OCI-LY1 (cell line): ENCODE results near the gene TMEM72.

Experiments used
- H2AFZ ChIP-seq: fragments of 200-600 bp; sonication (generic), shearing (Covaris generic); 2 replicates; pipeline ENCODE4 v1.6.0; 2014; ENCODE audit warnings: antibody characterized with exemption, mild to moderate bottlenecking, low read length
- H3F3A ChIP-seq: fragments of 200-600 bp; sonication (generic), shearing (Covaris generic); 2 replicates; pipeline ENCODE4 v1.6.0; 2014; ENCODE audit warnings: mild to moderate bottlenecking, antibody characterized with exemption, low read length, moderate library complexity; ENCODE audit not compliant: insufficient read depth
- H3K27ac ChIP-seq: fragments of 200-600 bp; sonication (generic); 2 replicates; pipeline ENCODE4 v1.5.1; 2014; ENCODE audit warnings: low read length, mixed run types, mild to moderate bottlenecking, low read depth; ENCODE audit not compliant: poor library complexity, severe bottlenecking
- H3K27me3 ChIP-seq: fragments of 200-600 bp; sonication (generic); 2 replicates; pipeline ENCODE4 v1.6.0; 2014; ENCODE audit warnings: antibody characterized with exemption, mild to moderate bottlenecking, low read length, moderate library complexity; ENCODE audit not compliant: insufficient read depth
- H3K36me3 ChIP-seq: fragments of 200-600 bp; sonication (generic); 2 replicates; pipeline ENCODE4 v1.6.1; 2014; ENCODE audit warnings: mild to moderate bottlenecking, antibody characterized with exemption, low read length, moderate library complexity, mixed read lengths; ENCODE audit not compliant: insufficient read depth
- H3K4me1 ChIP-seq: fragments of 200-600 bp; sonication (generic); 2 replicates; pipeline ENCODE4 v1.5.1; 2014; ENCODE audit warnings: mild to moderate bottlenecking, low read length, moderate library complexity; ENCODE audit not compliant: insufficient read depth, severe bottlenecking
- H3K4me2 ChIP-seq: fragments of 200-600 bp; sonication (generic), shearing (Covaris generic); 2 replicates; pipeline ENCODE4 v1.6.1; 2014; ENCODE audit warnings: low read length
- H3K4me3 ChIP-seq: fragments of 200-600 bp; sonication (generic); 2 replicates; pipeline ENCODE4 v1.5.1; 2014; ENCODE audit warnings: low read length, low read depth, mild to moderate bottlenecking, mixed read lengths; ENCODE audit not compliant: poor library complexity, severe bottlenecking
- H3K79me2 ChIP-seq: fragments of 200-600 bp; shearing (Covaris generic); 2 replicates; pipeline ENCODE4 v1.6.1; 2016; ENCODE audit warnings: mixed run types, low read length, mixed read lengths; ENCODE audit not compliant: insufficient read depth
- H3K9ac ChIP-seq: fragments of 200-600 bp; sonication (generic), shearing (Covaris generic); 2 replicates; pipeline ENCODE4 v1.6.1; 2014; ENCODE audit warnings: mild to moderate bottlenecking, low read length, mixed read lengths
- H3K9me2 ChIP-seq: fragments of 200-600 bp; sonication (generic), shearing (Covaris generic); 2 replicates; pipeline ENCODE4 v1.6.1; 2014; ENCODE audit warnings: low read depth, mild to moderate bottlenecking, low read length, mixed read lengths
- H3K9me3 ChIP-seq: fragments of 200-600 bp; shearing (Covaris generic); 2 replicates; pipeline ENCODE4 v1.6.1; 2014; ENCODE audit warnings: low read length, mixed read lengths
- H4K20me1 ChIP-seq: fragments of 200-600 bp; sonication (generic), shearing (Covaris generic); 2 replicates; pipeline ENCODE4 v1.6.0; 2016; ENCODE audit warnings: mild to moderate bottlenecking, low read length; ENCODE audit not compliant: insufficient read depth
- CTCF ChIP-seq: fragments of 200-600 bp; sonication (generic), shearing (Covaris generic); IDR thresholded peaks from 2 replicates; pipeline ENCODE4 v1.5.1; 2017; ENCODE audit warnings: mild to moderate bottlenecking, antibody characterized with exemption, low read length, moderate library complexity, mixed read lengths
- EZH2 ChIP-seq: fragments of 200-600 bp; sonication (generic), shearing (Covaris generic); IDR thresholded peaks from 2 replicates; pipeline ENCODE4 v1.8.0; 2017; ENCODE audit warnings: borderline replicate concordance, mixed run types, mild to moderate bottlenecking, antibody characterized with exemption, low read length, moderate library complexity, mixed read lengths

The TMEM72 gene

GRCh38 chr10:44923611-44924010 is 12.5 kb downstream of the TMEM72 start:
- no peaks in the 10 kb centered on the region for H3K9me3 ChIP-seq
- no peaks in the 10 kb centered on the region for H3K9me2 ChIP-seq
- no peak overlapping the region for H3K27ac ChIP-seq
- no peak overlapping the region for H2AFZ ChIP-seq
- H3K36me3 ChIP-seq, result no peaks in the 10 kb centered on the region
- H3K79me2 ChIP-seq, result no peaks in the 10 kb centered on the region
- H3K4me1 ChIP-seq, result no peaks in the 10 kb centered on the region
- no peaks in the 10 kb centered on the region for H4K20me1 ChIP-seq
- TF ChIP-seq CTCF, result no peak
- no peak for TF ChIP-seq EZH2
- no peaks in the 10 kb centered on the region for H3F3A ChIP-seq
- H3K4me3 ChIP-seq, result no peak overlapping the region
- H3K27me3 ChIP-seq, result 0 out of 2 replicates have a peak, but pooled peaks cover 4% of the 10 kb centered on the region
- H3K4me2 ChIP-seq, result no peak overlapping the region
- no peak overlapping the region for H3K9ac ChIP-seq

- Histone ChIP-seq H3K9me3 (no peaks in the 10 kb centered on the region), H3K27me3 (0 out of 2 replicates have a peak, but pooled peaks cover 4% of the 10 kb centered on the region), H3K4me3 (no peak overlapping the region), H3K36me3 (no peaks in the 10 kb centered on the region), H3K9me2 (no peaks in the 10 kb centered on the region), H2AFZ (no peak overlapping the region), H3K27ac (no peak overlapping the region), H3F3A (no peaks in the 10 kb centered on the region), H4K20me1 (no peaks in the 10 kb centered on the region), H3K4me1 (no peaks in the 10 kb centered on the region), H3K79me2 (no peaks in the 10 kb centered on the region), H3K4me2 (no peak overlapping the region), H3K9ac (no peak overlapping the region)
- no peak for TF ChIP-seq CTCF
- TF ChIP-seq EZH2, result no peak
Measured at GRCh38 chr10:44924261-44925040, 13.3 kb downstream of the TMEM72 start.

- TF ChIP-seq CTCF, result peak; percentile 39; the same call in 1 of the 2 replicates
- TF ChIP-seq EZH2, result no peak
- Histone ChIP-seq H3K27me3 (no peaks in the 10 kb centered on the region), H2AFZ (no peak overlapping the region), H3K4me3 (no peak overlapping the region), H3F3A (no peaks in the 10 kb centered on the region), H3K9me2 (no peaks in the 10 kb centered on the region), H3K27ac (no peak overlapping the region), H3K9ac (no peak overlapping the region), H4K20me1 (no peaks in the 10 kb centered on the region), H3K36me3 (no peaks in the 10 kb centered on the region), H3K79me2 (no peaks in the 10 kb centered on the region), H3K9me3 (no peaks in the 10 kb centered on the region), H3K4me2 (no peak overlapping the region), H3K4me1 (no peaks in the 10 kb centered on the region)
Measured at GRCh38 chr10:44925224-44925623, 14.1 kb downstream of the TMEM72 start.
